Measurements from ENCODE around the gene ATP10A. TPM values are rescaled to one million over a fixed set of nuclear protein-coding genes. Genes with fewer than 3 reads are reported as not detected.

ATP10A gene
- total and polyA plus RNA-seq, 2 donors from 2014 or later, result 4.0 to 6.8 TPM

DNA sequence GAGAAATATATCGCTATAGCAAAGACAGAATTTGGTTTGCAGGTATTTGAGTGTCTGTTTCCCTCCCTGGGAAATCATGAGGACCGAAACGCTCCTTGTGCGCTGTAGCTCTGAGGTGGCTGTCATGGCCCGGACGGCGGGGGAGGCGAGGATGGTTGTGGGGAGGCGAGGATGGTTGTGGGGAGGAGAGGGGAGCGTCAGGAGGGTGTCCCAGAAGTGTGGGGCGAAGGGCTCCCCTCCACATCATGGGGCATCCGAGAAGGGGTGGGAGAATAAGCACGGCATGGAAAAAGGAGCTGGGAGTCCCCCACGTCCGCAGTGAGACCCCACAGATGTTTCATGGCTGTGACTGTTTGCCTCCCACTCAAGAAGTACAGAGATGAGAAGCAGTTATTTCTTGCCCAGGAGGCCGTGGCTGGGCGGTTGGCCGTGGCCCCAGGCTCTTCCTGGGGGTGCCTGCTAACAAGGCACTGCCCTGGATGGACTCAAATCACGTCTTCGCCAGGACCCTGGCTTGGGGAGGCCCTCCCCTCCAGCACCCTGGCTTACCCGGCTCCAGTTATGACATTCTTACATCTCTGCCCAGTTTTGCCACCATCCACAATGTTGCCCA lies 947 bp upstream of the ATP10A start:
- TF ChIP-seq, protein P1, sequence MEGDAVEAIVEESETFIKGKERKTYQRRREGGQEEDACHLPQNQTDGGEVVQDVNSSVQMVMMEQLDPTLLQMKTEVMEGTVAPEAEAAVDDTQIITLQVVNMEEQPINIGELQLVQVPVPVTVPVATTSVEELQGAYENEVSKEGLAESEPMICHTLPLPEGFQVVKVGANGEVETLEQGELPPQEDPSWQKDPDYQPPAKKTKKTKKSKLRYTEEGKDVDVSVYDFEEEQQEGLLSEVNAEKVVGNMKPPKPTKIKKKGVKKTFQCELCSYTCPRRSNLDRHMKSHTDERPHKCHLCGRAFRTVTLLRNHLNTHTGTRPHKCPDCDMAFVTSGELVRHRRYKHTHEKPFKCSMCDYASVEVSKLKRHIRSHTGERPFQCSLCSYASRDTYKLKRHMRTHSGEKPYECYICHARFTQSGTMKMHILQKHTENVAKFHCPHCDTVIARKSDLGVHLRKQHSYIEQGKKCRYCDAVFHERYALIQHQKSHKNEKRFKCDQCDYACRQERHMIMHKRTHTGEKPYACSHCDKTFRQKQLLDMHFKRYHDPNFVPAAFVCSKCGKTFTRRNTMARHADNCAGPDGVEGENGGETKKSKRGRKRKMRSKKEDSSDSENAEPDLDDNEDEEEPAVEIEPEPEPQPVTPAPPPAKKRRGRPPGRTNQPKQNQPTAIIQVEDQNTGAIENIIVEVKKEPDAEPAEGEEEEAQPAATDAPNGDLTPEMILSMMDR (IDR thresholded peaks at IDR 0.05; ENCODE audit: borderline replicate concordance, extremely low read depth, insufficient read depth), result no peak
- Histone ChIP-seq H3K4me3 (ENCODE audit: low read length in 3 of 3) (peak overlapping the region in 2 of 3 donors; percentile 38 to 56), H3K27ac (ENCODE audit: low read depth in 2 of 2, low read length in 2 of 2) (no peak overlapping the region), H3K36me3 (ENCODE audit: control insufficient read depth in 2 of 3, insufficient read depth in 3 of 3, low read length in 3 of 3) (no peaks in the 10 kb centered on the region), H3K4me1 (ENCODE audit: control insufficient read depth in 2 of 3, insufficient read depth in 2 of 3, low read depth in 1 of 3, low read length in 3 of 3) (peaks cover 0 to 2% (median 0%) of the 10 kb centered on the region in 3 donors), H3K9ac (ENCODE audit: low read length in 3 of 3) (no peak overlapping the region), H3K9me3 (ENCODE audit: control insufficient read depth in 2 of 3, insufficient read depth in 1 of 3, low read length in 3 of 3) (no peaks in the 10 kb centered on the region), H3K27me3 (ENCODE audit: control insufficient read depth, insufficient read depth, low read length) (peaks cover 2% of the 10 kb centered on the region)
- FAIRE-seq (no peak), DNase-seq (peak in 1 of 5 donors; percentile 8)
- intact Hi-C loops (cut with DNase I), result no loop called here

DNA sequence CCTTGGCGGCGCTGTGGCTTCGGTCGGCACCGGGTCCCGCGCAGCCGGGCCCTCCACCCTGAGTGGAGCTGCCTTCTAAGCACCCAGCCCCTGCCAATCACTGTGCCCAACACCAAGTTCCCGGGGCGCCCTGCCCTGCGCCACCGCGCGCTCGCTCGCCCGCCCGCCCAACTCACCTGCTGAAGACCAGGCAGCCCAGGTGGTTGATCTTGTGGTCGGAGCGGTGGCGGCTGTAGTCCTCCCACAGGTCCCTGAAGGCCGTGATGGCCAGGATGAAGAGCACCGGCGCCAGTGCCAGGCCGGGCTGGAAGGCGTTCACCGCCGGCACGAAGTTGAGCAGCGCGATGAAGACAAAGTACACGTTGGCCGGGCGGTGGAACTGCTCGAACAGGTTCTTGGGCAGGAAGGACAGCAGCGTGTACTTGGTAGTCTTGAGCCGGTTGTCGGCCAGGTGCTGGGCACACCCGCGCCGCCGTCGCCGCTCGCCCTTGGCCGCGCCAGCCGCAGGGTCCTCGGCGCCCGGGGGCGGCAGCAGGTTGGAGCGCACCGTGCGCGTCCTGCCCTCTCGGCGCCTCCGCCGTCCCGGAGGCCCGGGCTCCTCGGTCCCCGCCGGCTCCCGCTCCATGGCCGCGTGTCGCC lies 536 bp downstream of the ATP10A start:
- TF ChIP-seq, protein P1 (IDR thresholded peaks at IDR 0.05; ENCODE audit: borderline replicate concordance, extremely low read depth, insufficient read depth), result no peak
- peaks cover 2% of the 10 kb centered on the region for H3K27me3 ChIP-seq (ENCODE audit: control insufficient read depth, insufficient read depth, low read length)
- peak overlapping the region in 2 of 3 donors; percentile 54 to 62 for H3K4me3 ChIP-seq (ENCODE audit: low read length in 3 of 3)
- no peaks in the 10 kb centered on the region for H3K36me3 ChIP-seq (ENCODE audit: control insufficient read depth in 2 of 3, insufficient read depth in 3 of 3, low read length in 3 of 3)
- H3K4me1 ChIP-seq (ENCODE audit: control insufficient read depth in 2 of 3, insufficient read depth in 2 of 3, low read depth in 1 of 3, low read length in 3 of 3), result peaks cover 0 to 2% (median 0%) of the 10 kb centered on the region in 3 donors
- FAIRE-seq, result no peak
- H3K9me3 ChIP-seq (ENCODE audit: control insufficient read depth in 2 of 3, insufficient read depth in 1 of 3, low read length in 3 of 3), result no peaks in the 10 kb centered on the region
- peak overlapping the region in 1 of 3 donors; percentile 34 for H3K9ac ChIP-seq (ENCODE audit: low read length in 3 of 3)
- peak in 2 of 5 donors; percentile 37 to 48 for DNase-seq
- H3K27ac ChIP-seq (ENCODE audit: low read depth in 2 of 2, low read length in 2 of 2), result peak overlapping the region in 1 of 2 donors; percentile 63
- intact Hi-C loops (cut with DNase I), result no loop called here

DNA sequence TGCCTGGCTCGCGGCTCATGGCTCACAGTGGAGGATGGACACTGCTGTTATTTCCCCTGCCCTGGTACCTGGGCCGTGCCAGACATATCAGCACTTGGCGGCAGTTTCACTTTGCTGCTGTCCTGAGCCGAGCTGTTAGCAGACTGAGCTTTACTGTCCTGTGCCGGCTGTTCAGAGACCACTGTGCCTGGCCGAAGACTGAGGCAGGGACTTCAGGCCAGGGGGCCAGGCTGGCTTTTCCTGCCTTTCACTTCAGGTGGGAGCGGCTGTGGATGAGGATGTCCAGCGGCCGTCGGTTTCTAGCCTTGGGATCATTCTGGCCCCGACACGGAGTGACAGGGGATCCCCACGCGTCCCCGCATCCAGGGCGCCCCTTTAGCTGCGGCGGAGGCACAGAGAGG lies 1.1 kb downstream of the ATP10A start:
- Histone ChIP-seq H3K4me1 (ENCODE audit: control insufficient read depth in 2 of 3, insufficient read depth in 2 of 3, low read depth in 1 of 3, low read length in 3 of 3) (peaks cover 0 to 2% (median 0%) of the 10 kb centered on the region in 3 donors), H3K9ac (ENCODE audit: low read length in 3 of 3) (no peak overlapping the region)

More for the DNA sequence above, 1.1 kb downstream of the ATP10A start:
- intact Hi-C loops (cut with DNase I), result no loop called here
- H3K36me3 ChIP-seq (ENCODE audit: control insufficient read depth in 2 of 3, insufficient read depth in 3 of 3, low read length in 3 of 3), result no peaks in the 10 kb centered on the region
- peaks cover 2% of the 10 kb centered on the region for H3K27me3 ChIP-seq (ENCODE audit: control insufficient read depth, insufficient read depth, low read length)
- H3K9me3 ChIP-seq (ENCODE audit: control insufficient read depth in 2 of 3, insufficient read depth in 1 of 3, low read length in 3 of 3), result no peaks in the 10 kb centered on the region
- FAIRE-seq (no peak), DNase-seq (peak in 1 of 5 donors; percentile 8)
- TF ChIP-seq, protein P1 (IDR thresholded peaks at IDR 0.05; ENCODE audit: borderline replicate concordance, extremely low read depth, insufficient read depth), result no peak
- peak overlapping the region in 2 of 3 donors; percentile 54 to 62 for H3K4me3 ChIP-seq (ENCODE audit: low read length in 3 of 3)
- H3K27ac ChIP-seq (ENCODE audit: low read depth in 2 of 2, low read length in 2 of 2), result peak overlapping the region; percentile 2 to 63
